DOHH2 (cell line): ENCODE data around the gene PHKA2.

Source experiments
- CTCF ChIP-seq: fragments of 200-600 bp; sonication (generic); IDR thresholded peaks from one replicate; pipeline ENCODE4 v1.5.1; 2014; ENCODE audit warnings: antibody characterized with exemption, mild to moderate bottlenecking, low read depth, low read length; ENCODE audit not compliant: poor library complexity, severe bottlenecking
- EZH2phosphoT487 ChIP-seq: fragments of 200-600 bp; sonication (generic); IDR thresholded peaks from 2 replicates; pipeline ENCODE4 v1.6.1; 2017; ENCODE audit warnings: borderline replicate concordance, mild to moderate bottlenecking, antibody characterized with exemption, low read length, moderate library complexity, mixed read lengths

GRCh38 chrX:18883961-18884765 is 99.8 kb downstream of the PHKA2 start:
- TF ChIP-seq CTCF (no peak), EZH2phosphoT487 (no peak)
